NCI-H2029 treated with DMSO at 0.1 percent for 48 hours (cell line): ENCODE results near the gene ST6GALNAC3.

Experiments used
- DNase-seq: peaks from one replicate; lab custom pipeline; 2025; lab: John Stamatoyannopoulos, UW

ST6GALNAC3 gene

DNA sequence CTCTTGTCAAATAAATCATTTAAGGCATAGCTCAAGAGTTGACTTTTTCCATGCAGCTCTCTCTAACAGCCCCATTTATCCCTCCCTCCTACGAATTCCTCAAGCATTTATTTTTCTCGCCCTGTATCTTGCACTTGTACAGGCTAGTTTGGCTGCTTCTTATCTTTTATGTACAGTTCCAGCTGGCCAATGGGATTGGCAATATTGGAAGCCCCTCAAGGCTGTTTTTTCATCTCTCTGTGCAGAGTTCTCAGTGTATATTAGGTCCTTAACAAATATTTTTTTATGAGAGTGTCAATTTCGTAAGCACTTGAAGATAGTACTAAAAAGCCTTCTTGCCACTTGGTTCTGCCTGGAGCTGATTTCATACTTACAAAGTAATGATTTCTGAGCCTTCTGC, 356.0 kb downstream of the ST6GALNAC3 start:
- DNase-seq, result no peak

DNA sequence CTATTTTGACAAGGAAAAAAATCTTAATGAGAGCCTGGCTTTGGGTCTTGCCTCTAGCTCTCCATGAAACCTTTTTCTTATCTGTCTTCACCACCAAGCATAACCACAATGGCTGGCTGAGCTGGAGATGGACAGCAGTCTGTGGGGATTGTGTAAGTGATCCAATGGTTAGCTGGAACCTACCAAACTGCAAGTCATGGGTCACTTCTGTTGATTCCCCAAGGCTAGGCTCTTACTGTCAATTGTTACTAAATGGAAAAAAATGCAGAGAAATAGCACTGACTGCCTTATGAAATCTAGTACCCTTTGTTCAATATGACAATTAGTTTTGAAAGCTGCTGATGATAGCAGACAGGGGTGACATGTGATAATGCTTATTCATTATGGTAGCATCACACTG, 359.0 kb downstream of the ST6GALNAC3 start:
- DNase-seq, result no peak

DNA sequence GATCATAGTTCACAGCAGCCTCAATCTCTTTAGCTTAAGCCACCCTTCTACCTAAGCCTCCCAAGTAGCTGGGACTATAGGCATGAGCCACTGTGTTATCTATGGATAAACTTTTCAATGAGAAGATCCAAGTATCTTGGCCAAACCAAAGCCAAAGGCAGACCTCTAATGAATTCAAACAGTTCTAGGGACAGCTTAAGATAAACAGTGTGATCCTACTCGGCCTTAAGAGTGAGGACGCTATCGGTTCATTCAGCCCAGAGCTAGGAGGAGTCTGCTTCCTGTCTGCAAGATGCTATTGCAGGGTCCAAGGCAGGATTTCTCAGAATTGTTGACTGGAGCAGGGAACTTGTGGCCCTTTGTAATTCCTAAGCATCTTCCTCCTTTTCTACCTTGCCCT, 368.7 kb downstream of the ST6GALNAC3 start:
- DNase-seq, result no peak

DNA sequence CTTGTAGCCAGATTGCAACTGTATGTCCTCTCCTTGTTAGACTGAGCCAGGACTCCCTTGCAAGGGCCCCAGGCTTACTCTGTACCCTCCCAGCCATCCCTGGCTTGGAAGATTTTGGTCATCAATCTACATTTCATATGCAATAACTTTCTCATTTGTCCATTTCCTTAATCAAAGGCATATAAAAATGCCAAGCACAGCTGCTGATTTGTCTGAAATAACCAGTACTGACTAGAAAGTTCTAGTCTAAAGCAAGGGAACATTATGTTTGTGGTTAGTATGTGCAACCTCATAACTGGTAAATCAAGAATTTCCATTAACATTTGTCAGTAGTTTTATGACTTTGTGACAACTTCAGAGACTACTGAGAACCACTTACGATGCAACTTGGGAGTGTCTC, 370.2 kb downstream of the ST6GALNAC3 start:
- DNase-seq, result no peak

DNA sequence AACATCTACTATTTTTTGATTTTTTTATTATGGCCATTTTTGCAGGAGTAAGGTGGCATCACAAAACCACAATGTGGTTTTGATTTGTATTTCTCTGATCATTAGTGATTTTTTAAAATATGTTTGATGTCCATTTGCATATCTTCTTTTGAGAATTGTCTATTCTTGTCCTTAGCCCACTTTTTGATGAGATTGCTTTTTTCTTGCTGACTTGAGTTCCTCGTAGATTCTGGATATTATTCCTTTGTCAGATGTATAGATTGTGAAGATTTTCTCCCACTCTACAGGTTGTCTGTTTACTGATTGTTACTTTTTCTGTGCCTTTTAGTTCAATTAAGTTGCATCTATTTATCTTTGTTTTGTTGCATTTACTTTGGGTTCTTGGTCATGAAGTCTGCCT, 375.7 kb downstream of the ST6GALNAC3 start:
- DNase-seq, result no peak

DNA sequence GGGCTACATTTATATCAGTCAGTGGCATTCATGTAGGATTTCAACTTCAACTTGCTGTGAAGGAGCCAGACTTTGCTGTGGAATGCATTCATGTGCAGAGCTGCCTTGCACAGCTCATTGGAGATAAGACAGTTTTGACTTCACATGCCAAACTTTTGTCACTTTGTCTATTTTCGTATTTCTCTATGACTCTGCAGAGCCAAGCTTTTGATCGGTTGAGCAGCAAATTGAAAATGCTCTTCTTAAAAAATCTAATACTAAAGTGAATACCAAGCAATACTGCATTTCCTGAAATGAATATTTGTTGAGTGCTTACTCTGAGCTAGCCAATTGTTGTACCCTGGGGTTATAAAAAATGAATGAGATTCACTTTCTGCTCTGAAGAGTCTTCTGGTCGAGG, 388.7 kb downstream of the ST6GALNAC3 start:
- no peak for DNase-seq

DNA sequence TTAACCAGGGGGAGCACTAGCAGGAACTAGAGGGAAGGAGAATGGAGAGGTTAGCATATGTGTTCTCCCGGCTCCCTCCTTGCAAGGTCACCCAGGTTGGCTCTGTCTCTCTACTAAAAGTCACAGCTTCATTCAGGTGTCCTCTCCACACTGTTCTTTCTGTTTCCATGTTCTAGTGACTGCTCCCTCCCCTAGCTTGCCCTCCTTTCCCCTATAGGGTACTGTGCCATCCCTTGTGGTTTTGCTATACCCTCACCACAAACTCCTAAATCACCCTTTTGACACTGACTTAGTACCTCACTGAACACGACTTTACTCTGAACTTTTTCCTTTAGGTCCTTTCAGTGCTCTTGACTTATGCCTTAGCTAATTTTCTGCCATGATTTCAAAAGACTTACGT, 389.3 kb downstream of the ST6GALNAC3 start:
- no peak for DNase-seq

DNA sequence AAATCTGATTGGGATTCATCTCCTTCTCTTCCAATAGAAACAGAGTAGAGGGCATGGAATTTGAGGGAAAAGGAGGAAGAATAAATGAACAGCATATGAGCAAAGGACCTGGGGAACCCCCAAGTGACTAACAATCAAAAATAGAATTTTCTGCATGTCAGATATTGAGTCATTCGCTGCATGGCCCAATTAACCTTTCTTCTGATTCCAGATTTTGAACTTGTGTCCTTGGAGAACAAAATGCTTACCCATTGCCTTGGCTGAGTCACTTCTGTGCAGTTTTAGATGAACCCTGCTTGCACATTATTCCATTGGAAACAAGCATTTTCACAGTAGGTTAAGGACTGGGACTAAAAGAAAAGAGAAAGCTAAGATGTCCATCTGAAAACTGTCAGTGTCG, 390.5 kb downstream of the ST6GALNAC3 start:
- no peak for DNase-seq

DNA sequence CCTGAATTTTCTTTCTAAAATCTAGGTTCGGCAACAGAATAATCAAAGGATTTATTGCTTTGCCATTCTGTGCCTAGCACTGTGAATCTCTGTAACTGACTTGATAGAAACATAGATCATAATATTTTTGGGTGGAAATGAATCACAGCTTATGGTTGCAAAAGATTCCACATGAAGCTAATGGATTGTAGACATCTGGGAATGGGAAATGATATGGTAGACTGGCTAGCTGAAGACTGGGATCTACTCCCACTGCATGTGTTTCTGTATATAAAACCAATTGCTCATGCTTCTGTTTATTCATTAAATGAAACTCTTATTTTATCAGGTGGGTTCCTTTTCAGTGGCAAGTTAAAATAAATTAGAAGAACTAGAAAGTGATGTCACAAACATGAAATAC, 395.6 kb downstream of the ST6GALNAC3 start:
- no peak for DNase-seq

DNA sequence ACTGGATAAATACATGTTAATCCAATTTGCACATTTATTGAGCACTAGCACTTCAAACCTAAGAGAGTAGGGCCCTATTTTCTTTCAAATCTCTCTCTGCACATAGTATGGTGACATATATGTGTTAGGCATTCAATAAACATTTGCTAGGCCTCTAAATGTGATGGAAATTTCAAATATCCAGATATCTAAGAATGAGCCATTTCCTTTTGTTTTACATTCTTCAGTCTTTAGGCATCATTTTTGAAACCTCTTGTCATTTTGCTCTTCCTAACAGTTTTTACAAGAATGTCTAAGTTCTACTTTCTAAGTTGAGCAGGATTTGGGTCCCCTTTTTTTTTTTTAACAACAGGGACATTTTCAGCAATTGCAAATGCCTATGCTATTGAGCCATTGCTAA, 397.0 kb downstream of the ST6GALNAC3 start:
- DNase-seq, result no peak

DNA sequence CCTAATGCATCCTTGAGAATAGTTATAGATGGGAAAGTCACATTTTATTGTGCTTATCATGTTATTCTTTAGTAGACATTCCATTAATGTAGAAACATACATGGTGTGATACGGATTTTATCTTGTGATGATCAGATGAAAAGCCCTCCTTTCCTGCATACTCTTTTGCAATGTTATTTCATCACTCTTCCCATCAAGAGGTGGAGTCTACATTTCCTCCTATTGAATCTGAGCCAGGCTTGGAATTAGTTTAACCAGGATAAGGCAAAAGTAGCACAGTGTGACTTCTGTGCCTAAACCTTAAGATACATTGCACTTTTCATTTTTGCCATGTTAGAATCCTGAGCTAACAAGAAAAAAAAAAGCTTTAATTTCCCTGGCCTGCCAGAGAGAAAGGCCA, 399.0 kb downstream of the ST6GALNAC3 start:
- DNase-seq, result no peak

DNA sequence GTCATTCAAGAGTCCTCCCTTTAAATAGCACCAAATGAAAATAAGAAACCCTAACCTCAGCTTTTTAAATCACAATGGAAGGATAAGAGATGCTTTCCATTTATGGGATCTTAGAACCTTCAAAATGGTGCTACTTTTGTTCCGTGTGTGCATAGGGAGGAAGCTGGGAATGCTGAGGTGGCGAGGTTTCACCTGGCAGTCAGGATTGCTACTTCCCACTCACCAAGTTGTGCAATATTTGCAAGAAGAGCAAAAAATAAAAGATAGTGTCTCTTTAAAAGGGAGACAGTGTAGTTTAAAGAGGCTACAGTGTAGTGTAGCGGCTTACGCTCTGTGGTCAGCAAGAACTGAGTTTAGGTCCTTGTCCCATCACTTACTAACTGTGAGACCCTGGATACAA, 400.4 kb downstream of the ST6GALNAC3 start:
- DNase-seq, result no peak

DNA sequence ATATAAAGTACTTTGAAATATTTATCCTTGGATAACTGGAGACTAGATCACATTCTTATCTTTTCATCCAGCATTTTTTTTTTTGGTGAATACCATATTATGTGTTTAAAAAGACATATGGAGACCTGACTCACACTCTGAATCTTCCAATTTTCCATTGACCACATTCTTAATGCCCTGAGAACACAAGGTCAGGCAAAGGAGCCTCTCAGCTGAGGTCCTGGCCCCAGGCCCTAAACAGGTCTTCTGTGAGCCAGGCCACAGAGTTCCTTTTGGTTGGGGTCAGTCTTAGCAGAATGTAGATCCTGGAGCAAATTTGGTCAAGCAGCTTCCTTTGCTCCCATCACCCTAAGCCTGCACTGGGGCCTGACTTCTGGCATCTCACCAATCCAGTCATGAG, 402.6 kb downstream of the ST6GALNAC3 start:
- no peak for DNase-seq

DNA sequence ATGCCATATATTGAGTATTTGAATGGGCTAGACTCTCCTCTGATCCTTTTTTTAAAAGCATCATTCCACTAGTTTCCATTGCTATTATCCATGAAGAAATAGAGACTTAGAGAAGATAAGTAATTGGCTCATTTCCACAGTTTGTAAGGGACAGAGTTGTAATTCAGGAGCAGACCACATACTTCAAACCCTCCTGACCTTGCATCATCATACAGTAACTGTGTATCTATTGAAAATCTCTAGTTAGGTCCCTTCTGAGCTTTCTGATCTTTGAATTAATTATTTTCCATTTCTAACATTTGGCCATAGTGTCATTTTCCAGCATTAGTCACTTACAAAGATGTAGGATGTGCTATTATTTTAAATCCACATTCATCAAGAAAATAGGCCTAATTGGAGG, 406.3 kb downstream of the ST6GALNAC3 start:
- no peak for DNase-seq

DNA sequence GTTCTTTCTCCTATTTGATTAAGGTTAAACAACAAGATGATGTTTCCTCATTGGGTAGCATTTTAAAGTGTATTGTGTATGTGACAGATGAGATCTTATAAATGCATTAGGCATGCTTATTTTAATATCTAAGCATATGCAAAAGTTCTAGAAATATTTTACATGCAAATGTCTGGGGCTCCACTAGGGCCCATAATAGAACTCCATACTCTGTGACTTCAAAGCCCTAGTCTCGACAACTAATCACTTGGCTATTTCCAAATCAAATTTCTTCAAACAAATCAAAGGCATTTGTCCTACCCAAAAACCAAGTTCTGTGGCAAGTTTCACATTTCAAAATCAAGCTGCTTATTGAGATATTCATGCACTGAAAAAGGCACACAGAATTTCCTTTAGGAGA, 407.1 kb downstream of the ST6GALNAC3 start:
- no peak for DNase-seq

DNA sequence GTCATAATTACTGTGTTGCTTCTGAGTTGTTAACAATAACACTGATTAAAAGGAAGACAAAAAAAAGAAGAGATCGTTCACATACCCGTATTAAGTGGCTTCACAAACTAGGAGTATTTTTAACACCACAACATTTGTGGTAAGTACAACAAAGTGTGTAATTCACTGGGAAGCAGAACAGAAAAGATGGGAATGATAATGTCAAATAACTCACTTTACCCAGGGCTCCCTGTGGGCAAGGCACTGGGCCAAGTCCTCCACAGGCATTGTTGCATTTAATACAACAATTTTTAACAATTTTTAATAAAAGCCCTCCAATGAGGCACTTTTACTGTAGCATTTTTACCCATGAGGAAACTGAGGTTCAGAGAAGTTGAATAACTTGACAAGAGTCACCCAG, 407.7 kb downstream of the ST6GALNAC3 start:
- DNase-seq, result no peak

DNA sequence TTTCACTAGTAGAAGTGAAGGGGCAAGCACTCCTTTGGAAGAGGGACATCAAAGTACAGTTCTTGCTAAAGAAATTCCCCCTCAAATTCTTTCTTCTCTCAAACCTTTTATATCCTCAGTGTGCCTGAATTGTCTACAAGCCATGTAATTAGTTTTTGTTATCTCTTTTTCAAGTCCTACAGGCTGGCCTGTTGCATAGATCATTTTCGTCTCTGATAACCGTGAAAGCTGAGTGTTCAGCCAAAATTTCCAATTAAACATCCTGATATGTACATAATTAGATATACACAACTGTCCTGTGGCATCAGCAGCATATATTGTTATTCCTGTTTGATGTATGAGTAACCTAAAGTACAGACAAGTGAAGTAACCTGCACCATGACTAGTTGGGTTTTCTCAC, 417.2 kb downstream of the ST6GALNAC3 start:
- DNase-seq, result no peak

DNA sequence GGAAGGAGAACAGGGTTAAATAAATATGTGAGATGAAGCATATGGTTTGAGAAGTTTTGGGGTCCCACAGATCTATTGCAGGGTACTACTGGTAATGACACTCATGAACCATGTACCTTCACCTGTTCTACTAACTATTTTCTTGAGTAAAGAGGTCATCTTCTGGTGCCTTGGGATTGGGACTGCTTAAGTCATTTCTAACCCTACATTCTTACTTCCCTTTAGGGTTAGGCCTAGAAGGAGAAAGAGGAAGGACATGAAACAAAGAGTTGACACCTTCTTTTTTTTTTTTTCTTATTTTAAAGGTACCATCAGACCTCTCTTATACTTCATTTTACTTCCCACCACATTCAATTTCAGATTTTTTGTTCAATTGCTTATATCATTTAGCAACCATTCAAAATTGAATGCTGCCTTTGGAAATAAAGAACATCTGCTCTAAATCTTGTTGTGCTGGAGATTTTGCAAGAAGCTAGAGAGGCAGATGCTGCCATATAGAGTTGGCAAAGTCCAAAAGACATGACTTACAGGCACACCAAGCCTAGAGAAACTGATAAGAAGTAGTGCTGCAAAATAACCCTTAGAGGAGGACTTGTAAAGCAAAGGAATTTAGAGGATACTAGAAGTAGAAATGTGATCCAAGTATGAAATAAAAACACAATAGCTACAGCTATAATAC, 418.3 kb downstream of the ST6GALNAC3 start:
- no peak for DNase-seq

DNA sequence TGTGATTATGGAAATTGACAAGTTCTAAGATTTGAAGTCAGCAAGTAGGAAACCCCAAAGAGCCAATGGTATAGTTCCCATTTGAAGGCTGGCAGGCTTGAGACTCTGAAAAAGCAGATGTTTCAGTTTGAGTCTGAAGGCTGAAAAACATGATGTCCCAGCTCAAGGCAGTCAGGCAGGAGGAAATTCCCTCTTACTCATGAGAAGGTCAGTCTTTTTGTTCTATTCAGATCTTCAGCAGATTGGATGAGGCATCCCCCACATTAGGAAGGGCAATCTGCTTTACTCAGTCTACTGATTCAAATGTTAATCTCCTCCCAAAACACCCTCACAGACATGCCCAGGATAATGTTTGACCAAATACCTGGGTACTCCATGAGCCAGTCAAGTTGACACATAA, 420.3 kb downstream of the ST6GALNAC3 start:
- DNase-seq, result no peak

DNA sequence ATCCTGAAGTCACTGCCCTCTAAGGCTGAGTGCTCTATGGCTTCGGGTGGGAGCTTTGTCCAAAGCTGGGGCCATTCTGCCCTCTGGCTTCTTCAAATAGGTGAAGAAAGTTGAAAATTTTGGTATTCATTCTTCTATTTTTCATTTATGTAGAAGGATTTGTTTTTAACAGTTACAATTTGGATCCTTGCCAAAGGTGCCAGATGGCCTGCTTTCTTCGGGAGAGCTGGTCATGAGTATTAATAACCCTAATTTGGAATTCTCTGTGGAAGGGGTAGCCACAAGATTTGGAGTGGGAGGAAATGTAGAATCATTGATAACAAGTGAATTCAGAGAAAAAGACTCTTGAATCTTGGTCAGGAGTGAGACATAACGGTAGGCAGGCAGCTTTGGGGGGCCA, 422.3 kb downstream of the ST6GALNAC3 start:
- no peak for DNase-seq

DNA sequence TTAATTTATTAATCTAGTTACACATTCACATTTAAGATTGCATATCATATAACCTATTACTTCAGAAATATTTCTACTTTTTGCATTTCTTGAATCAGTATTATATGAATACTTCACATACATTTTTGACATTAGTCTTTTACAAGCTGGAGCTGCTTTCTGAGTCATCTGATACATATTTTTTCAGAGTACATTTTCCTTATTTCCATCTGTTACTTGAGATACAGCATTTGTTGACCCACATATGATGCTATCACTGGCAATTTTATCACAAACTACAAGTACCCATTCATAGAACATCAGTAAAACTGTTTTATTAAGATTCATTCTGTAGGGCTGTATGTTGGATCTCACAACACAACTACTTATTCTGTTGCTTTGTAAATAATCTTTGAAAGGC, 425.6 kb downstream of the ST6GALNAC3 start:
- DNase-seq, result no peak

DNA sequence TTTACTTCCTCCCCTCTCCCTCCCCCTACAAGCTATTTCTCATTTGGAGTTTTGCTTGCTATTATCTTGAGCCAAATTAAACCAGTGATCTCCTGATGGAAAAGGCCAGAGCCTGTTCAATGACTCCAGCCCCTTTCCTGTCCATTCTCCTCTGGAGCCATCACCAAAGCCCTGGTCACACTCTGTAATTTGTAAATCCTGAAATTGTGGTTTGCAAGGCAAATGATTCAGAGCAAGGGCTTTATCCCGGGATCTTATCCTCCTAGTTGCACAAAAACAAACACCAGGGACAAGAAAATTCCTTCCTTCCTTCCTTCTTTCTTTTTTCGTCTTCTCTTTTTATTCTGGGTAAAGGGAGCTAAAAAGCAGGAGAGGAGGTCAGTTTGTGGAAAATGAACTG, 426.6 kb downstream of the ST6GALNAC3 start:
- no peak for DNase-seq

DNA sequence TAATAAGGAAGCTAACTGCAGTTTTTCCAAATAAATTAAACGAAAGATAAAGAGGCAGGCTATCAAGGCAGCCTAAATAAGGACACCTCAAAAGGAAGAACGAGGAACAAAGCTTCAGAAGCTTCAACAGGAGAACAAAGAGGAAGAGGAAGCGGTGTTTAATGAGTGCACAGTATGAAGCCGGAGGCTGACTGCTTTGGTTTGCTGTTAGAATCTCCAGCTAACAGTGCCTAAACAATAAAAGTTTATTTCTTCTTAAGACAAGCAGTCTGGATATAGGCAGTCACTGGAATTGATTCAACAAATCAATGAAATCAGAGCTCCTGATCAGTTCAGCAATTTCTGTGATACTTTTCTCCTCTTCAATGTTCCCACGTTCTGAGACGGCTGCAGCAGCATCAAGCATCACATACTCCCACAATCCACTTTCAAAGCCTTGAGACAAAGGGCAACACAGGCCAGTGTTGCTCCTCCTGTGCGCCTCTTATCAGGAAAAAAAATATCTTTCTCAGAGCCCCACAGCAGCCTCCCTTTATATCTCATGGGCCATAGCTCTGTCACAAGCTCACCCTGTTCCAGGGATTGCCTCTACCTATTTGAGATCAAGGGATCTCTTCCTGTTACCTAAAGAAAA, 427.2 kb downstream of the ST6GALNAC3 start:
- no peak for DNase-seq

DNA sequence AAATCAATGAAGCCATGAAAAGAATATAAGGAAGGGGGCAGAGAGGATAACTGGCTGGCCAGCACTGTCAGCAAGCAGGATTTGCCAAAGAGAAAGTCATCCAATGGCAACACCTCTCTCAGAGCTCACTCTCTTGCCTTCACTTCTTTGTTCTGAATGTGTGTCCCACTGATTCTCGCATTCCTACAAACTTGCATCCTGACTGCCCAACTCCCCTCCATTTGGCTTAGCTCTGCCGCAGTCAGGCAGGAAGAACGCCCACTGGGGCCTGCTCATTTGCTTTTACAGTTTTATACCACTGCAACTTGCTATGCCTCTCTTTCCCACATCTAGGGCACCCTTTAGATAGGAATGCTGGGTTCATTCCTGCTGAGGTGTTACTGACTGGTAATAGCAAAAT, 428.6 kb downstream of the ST6GALNAC3 start:
- no peak for DNase-seq
